HEK293T (cell line): ENCODE data around the gene C20orf144.

Source experiments
- CTBP1 ChIP-seq: fragments of 450-650 bp; IDR thresholded peaks from 2 replicates; pipeline ENCODE4 v1.6.1; 2016; ENCODE audit warnings: borderline replicate concordance
- FOXK2 ChIP-seq: fragments of 450-650 bp; IDR thresholded peaks from 2 replicates; pipeline ENCODE4 v1.6.1; 2016; ENCODE audit warnings: mild to moderate bottlenecking

DNA sequence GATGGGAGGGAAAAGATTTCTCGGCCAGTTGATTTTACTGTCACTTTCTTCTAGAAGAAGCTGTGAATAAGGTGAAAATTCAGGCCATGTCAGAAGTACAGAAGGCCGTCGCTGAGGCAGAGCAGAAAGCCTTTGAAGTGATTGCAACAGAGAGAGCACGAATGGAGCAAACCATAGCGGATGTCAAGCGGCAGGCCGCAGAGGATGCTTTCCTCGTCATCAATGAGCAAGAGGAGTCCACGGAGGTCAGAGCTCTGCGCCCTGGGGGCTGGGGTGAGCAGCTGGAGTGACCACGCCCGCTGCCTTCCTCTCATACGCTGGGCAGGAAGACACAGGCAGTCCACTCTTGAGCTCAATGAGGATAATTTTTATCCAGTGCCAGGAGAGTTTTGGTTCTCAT, 21.8 kb upstream of the C20orf144 start:
- no peak for TF ChIP-seq FOXK2
- TF ChIP-seq CTBP1: no peak
